Ramos (cell line): ENCODE results near the gene GFRA4.

Experiments used
- in situ Hi-C: fragments of 300-500 bp; cut with MboI; formaldehyde crosslinking; loops from one replicate; pipeline ENCODE4 v1.14.3; 2022; ENCODE audit warnings: low sequenced_read_pairs; ENCODE audit not compliant: unreplicated experiment

Gene GFRA4

GRCh38 chr20:3674995-3675900, 12.0 kb upstream of the GFRA4 start:
- in situ Hi-C loops = no loop called here

GRCh38 chr20:3674447-3674846, 11.2 kb upstream of the GFRA4 start:
- in situ Hi-C loops = no loop called here

- in situ Hi-C loops = no loop called here
Measured at GRCh38 chr20:3673221-3674070, 10.2 kb upstream of the GFRA4 start.

GRCh38 chr20:3672547-3673171, 9.5 kb upstream of the GFRA4 start:
- in situ Hi-C loops = no loop called here

- in situ Hi-C loops = no loop called here
Measured at GRCh38 chr20:3671986-3672546, 8.9 kb upstream of the GFRA4 start.

- in situ Hi-C loops = no loop called here
Measured at GRCh38 chr20:3670945-3671344, 7.7 kb upstream of the GFRA4 start.

- in situ Hi-C loops = no loop called here
Measured at GRCh38 chr20:3670511-3670910, 7.3 kb upstream of the GFRA4 start.

- in situ Hi-C loops = no loop called here
Measured at GRCh38 chr20:3669710-3670367, 6.6 kb upstream of the GFRA4 start.

GRCh38 chr20:3667434-3668037, 4.3 kb upstream of the GFRA4 start:
- in situ Hi-C loops = no loop called here

GRCh38 chr20:3663858-3664257, 659 bp upstream of the GFRA4 start:
- in situ Hi-C loops = no loop called here

GRCh38 chr20:3661814-3662665, 1.2 kb downstream of the GFRA4 start:
- in situ Hi-C loops = no loop called here

GRCh38 chr20:3661060-3661813, 2.0 kb downstream of the GFRA4 start:
- in situ Hi-C loops = no loop called here

- in situ Hi-C loops = no loop called here
Measured at GRCh38 chr20:3660262-3661059, 2.7 kb downstream of the GFRA4 start.

GRCh38 chr20:3659492-3660261, 3.5 kb downstream of the GFRA4 start:
- in situ Hi-C loops = no loop called here

- in situ Hi-C loops = no loop called here
Measured at GRCh38 chr20:3658716-3659491, 4.3 kb downstream of the GFRA4 start.
